Measurements from ENCODE around the gene PIP5KL1.

- TF ChIP-seq CTCF (optimal IDR thresholded peaks at IDR 0.05 in 1 of 3, IDR thresholded peaks at IDR 0.05 in 1 of 3, conservative IDR thresholded peaks at IDR 0.05 in 1 of 3; ENCODE audit: extremely low read depth in 1 of 3, insufficient read depth in 2 of 3, low read length in 3 of 3) (no peak), EZH2 (IDR thresholded peaks at IDR 0.05; ENCODE audit: low read length) (no peak)
These were observed 24.3 kb upstream of the PIP5KL1 start for GRCh38 chr9:127954831-127955293.

Data from keratinocyte (primary cell).